Left renal cortex interstitium (tissue), 4 donors: ENCODE results near the gene SAMSN1. TPM values are rescaled to one million over a fixed set of nuclear protein-coding genes. Genes with fewer than 3 reads are reported as not detected.

Experiments used
- DNase-seq, 4 donors: peaks; one replicate each; pipeline ENCODE4 v3.0.0-alpha.2; 2013; ENCODE audit warnings: low read depth in 4 of 4, low spot score in 2 of 4, missing footprints in 1 of 4
- polyA plus RNA-seq, 4 donors: library from polyadenylated mRNA; unstranded; fragments of 120-200 nt; gene quantifications; one replicate each; pipeline ENCODE4 v1.2.1, GENCODE V29; 2013; ENCODE audit not compliant: insufficient read length in 4 of 4

Gene SAMSN1
- polyA plus RNA-seq, 4 donors, result 3.4 to 6.7 (median 5.1) TPM

- DNase-seq, result no peak
Observed at GRCh38 chr21:14452031-14452726, 93.9 kb downstream of the SAMSN1 start.

GRCh38 chr21:14451546-14451945, 94.6 kb downstream of the SAMSN1 start:
- no peak for DNase-seq

DNA sequence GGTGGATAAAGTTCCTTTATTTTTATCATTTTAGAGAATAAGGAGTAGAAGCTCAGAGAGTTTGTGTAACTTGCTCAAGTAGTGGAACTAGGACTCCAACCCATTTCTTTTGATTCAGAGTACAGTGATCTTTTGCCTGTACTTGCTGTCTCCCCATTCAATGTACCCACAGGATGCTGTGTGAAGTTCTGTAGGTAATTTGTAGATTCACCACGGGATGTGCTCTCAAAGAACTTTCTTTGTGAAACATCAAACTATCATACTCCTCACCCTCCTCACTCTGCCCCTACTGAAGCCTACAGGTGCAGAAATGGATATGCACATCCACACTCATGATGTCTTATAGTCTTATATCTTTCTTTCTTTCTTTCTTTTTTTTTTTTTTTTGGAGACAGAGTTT, 97.3 kb downstream of the SAMSN1 start:
- DNase-seq, result no peak

GRCh38 chr21:14438211-14438610, 107.9 kb downstream of the SAMSN1 start:
- DNase-seq, result no peak

DNA sequence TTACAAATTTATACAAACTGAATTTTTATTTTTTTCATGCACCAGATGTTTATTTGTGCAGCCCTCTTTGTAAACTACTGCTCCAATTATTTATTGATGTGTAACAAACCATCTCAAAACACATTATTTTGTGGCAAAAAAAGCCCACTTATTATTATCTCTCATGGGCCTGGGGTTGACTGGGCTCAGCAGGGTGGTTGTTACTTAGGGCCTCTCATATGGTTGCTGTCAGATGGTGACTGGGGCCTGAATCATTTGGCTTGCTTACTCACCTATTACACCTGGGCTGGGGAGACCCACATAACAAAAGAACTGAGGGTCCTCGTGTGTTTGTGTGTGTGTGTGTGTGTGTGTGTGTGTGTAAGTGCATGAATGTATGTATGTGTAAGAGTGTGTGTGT, 110.7 kb downstream of the SAMSN1 start:
- no peak for DNase-seq

Other genes with a start within 250 kb of the SAMSN1 start
- gene HSPA13, start 163.2 kb downstream of the SAMSN1 start, polyA plus RNA-seq, result 10 to 100 TPM; 45.1 to 56.6 (median 55.1) TPM